Measurements from ENCODE around the gene SNX2.
A peak's percentile ranks its signal among the peaks of the same experiment; 100 is the strongest.
"Not testable (repeated sequence)": the region's sequence is repeated elsewhere in the genome, so short reads cannot be mapped to it uniquely, and the experiment has no call there.

SNX2 gene, protein sequence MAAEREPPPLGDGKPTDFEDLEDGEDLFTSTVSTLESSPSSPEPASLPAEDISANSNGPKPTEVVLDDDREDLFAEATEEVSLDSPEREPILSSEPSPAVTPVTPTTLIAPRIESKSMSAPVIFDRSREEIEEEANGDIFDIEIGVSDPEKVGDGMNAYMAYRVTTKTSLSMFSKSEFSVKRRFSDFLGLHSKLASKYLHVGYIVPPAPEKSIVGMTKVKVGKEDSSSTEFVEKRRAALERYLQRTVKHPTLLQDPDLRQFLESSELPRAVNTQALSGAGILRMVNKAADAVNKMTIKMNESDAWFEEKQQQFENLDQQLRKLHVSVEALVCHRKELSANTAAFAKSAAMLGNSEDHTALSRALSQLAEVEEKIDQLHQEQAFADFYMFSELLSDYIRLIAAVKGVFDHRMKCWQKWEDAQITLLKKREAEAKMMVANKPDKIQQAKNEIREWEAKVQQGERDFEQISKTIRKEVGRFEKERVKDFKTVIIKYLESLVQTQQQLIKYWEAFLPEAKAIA

DNA sequence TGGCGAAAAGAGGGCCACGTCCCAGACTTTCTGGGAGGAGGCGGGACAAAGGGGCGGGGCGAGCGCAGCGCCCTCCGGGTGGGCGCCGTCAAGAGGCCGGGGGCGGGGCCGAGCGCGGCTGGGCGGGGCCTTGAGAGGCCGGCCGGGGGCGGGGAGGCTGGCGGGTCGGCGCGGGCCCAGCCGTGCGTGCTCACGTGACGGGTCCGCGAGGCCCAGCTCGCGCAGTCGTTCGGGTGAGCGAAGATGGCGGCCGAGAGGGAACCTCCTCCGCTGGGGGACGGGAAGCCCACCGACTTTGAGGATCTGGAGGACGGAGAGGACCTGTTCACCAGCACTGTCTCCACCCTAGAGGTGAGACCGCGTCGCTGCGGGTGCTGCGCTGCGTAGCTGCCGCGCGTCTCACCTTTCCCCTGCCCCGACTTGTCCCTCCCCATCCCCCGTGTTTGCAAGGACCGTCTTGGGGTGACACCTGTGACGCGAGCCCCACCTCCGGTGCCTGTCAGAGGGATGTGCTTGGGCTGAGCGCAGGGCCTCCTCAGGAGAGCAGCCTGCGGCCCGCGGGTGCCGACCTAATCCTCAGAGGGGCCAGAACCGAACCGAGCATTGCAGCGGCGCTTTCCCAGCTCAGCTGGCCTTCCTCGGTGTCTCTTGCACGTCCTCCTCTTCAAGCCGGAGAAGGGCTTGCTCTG, at the start of gene SNX2:
Gene SNX2 (plus strand): TSS at position 220 of the 689 bp plus-strand sequence. CDS start 24 bp downstream, at position 244.
- peak within 1 kb of the TSS; percentile 37 for H3K27ac ChIP-seq
- DNase-seq (ENCODE audit: low read depth, low spot score): no peak

DNA sequence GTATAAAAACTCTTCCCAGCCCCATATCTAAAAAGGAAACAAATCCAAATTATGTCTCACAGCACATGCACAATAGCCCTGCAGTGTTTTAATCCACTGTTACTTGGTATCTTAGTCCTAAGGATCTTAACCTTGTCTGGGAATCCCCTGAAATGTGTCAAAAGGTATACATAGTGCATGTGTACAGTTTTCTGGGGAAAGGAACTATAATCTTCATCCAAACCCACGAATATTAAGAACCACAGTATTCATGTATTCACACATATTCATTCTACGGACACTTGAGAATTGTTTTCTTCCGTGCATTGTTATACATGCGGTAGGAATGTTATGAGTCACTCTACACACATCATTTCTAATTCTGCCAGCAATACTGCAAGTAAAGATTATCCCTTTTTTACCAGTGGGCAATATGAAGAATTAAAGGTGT, 47.8 kb upstream of the SNX2 start:
- no peak for DNase-seq (ENCODE audit: low read depth, low spot score)
- H3K27ac ChIP-seq: peak overlapping the region; percentile 11

DNA sequence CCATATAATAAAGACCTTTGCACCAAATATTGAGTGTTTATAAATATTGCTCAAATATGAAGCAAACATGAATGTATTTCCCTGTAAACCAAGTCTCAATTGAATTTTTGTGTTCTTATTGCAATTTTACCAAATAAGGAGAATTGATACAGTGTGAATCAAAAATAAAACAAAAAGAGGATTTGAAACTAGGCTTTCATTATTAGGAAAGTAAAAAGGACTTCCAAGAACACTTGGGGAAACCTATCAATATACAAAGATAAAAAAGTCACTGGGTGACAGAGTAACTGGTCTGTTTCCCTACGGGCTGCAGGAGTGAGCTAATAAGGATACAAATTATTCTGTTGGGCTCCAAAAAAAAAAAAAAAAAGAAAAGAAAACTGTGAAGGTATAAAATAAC, 44.8 kb upstream of the SNX2 start:
- no peak for DNase-seq (ENCODE audit: low read depth, low spot score)
- no peak overlapping the region for H3K27ac ChIP-seq

DNA sequence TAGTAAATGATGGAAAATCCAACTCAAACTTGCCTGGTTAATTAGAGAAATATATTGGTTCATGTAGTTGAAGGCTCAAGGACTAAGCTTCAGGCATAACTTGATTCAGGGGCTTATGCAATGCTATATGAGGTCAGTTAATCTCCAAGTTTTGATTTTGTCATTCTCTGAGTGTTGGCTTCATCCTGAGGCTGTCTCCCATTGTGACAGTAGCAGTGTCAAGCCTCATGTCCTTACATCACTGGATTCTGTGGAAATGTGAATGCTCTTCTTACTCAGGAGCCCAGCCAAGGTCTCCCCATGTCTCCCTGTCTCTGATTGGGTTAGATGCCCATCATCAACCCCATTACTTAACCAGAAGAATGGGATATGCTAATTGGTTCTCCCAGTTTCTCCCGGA, 44.4 kb upstream of the SNX2 start:
- DNase-seq (ENCODE audit: low read depth, low spot score): no peak
- no peak overlapping the region for H3K27ac ChIP-seq

DNA sequence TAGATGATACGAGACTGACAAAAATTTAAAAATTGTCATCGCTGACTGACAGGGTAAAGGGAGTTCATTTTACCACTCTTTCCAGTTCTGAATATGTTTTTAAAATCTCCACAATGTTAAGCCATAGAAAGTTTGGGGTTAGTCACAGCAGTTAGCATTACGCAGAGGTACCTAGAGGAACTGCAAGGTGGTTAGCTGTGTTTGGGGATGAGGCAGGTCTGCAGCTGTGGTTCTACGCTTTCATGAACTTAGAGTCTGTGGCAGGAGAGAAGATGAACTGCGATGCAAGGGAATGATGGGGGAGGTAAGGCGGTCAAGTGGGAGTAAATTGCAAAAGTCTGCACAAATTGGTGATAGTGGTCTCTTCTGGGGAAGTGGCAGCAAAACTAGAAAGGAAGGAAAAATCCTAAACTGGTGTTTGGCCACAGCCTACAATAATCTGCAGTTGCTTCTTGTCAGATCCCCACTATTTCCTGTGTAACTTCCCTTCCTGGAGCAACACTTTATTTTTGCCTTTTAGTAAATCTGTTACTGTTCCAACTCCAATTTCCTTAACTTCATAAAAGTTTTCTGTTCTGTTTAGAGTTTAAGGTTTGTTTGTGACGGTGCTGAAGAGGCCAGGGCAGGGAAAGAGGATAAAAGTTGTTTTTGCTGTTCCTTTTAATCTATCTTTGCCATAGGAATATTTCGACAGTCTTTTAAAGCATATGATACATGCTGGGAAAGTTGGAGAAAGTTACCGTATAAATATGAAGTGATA, 38.6 kb upstream of the SNX2 start:
- H3K27ac ChIP-seq: no peak overlapping the region
- DNase-seq (ENCODE audit: low read depth, low spot score): no peak

DNA sequence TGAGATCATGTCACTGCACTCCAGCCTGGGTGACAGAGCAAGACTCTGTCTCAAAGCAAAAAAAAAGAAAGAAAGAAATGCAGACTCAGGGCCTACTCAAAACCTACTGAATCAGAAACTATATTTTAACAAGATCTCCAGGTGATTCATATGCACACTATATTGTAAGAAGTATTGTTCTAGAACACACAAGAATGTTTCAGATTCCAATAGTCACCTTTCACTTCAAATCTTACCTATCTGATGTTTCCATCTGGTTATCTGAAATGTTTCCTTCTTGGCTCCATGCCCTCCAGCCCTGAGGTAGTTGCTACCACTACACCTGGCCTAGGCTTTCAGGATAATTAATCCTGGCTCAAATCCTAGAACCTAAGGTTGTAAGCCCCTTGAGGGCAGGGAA, 36.8 kb upstream of the SNX2 start:
- H3K27ac ChIP-seq: peak overlapping the region; percentile 29
- no peak for DNase-seq (ENCODE audit: low read depth, low spot score)

DNA sequence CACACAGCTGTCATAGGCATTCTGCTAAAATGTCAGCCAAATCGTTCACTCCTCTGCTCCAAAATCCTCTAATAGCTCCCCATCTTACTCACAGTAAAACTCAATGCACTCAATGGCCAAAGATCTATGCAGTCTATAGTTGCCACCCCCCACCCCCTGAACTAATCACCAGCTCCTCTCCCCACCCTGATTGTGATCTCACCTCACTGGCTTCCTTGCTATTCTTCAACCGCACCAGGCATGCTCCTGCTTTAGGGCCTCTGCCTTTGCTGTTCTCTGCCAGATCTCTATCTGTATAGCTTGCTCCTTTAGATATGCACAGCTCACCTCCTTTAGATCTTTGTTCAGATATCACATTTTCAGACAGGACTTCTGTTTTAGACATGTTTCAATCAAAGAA, 33.2 kb upstream of the SNX2 start:
- DNase-seq (ENCODE audit: low read depth, low spot score): no peak
- H3K27ac ChIP-seq: peak overlapping the region; percentile 8

DNA sequence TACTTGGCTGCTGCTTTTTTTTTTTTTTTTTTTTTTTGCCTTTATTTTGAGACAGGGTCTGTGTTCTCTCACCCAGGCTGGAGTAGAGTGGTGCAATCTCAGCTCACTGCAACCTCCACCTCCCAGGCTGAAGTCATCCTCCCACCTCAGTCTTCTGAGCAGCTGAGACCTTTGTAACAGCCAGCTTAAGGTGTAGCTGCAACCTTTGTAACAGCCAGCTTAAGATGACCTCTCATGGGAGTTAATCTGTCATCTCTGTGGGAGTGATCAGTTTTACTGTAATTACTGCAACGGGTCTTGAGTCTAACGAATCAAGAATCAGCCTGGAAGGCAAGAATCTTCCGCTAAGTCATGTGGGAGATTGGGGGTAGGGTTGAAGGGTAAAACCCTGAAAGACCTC, 31.6 kb upstream of the SNX2 start:
- no peak for DNase-seq (ENCODE audit: low read depth, low spot score)
- no peak overlapping the region for H3K27ac ChIP-seq

DNA sequence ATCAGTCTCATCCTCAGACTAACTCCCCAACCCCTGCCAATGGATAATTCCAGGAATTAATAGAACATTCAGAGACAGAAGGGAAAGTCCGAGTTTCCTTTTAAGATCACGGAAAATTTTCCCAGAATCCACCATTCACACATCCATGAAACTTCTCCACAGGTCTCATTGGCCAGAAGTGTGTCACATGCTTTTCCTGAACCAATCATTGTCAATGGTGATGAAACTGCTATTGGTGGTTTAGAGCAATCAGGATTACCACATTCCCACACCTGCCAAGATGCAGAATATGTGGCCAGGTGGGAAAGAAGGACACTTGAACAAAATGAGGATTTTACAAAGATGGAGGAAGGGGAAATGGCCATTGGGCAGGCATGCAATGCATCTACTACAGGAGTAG, 29.3 kb upstream of the SNX2 start:
- DNase-seq (ENCODE audit: low read depth, low spot score): no peak
- no peak overlapping the region for H3K27ac ChIP-seq

DNA sequence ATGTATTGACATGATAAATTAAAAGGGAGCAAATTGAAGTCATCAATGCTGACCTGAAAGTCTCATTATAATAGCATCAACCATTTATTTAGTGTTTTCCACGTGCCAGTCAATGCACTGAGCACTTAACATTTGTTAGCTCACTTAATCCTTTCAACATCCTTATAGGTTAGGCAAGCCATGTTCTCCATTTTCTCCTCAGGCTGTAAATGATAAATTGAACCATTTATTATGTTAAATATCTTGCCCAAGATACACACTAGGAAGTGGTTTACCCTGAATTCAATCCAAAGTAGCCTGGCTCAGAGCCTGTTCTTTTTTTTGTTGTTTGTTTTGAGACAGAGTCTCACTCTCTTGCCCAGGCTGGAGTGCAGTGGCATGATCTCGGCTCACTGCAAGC, 25.0 kb upstream of the SNX2 start:
- no peak overlapping the region for H3K27ac ChIP-seq
- DNase-seq (ENCODE audit: low read depth, low spot score): no peak

DNA sequence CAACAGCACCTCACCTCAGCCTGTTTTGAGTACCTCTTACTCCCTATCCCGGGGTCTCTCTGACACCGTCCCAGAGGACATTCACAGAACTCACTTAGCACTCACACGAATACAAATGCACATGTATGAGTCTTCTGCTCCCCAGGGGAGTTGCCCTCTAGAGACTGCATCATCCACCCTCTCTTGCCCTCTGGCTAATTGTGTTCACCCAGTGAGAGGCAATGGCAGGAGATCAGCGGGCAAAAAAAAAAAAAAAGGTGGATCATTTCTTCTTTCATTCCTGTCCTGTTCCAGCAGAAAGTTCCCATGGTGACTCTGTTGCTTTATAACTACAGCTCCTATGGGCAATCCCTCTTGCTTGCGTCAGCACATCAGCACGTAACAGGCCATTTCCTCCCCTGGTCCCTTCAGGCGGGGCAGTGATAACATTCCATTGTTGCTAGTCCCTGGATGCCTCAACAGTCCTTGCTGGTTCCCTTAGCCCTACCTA, 23.5 kb upstream of the SNX2 start:
- H3K27ac ChIP-seq: peak overlapping the region; percentile 72
- DNase-seq (ENCODE audit: low read depth, low spot score): peak; percentile 86

DNA sequence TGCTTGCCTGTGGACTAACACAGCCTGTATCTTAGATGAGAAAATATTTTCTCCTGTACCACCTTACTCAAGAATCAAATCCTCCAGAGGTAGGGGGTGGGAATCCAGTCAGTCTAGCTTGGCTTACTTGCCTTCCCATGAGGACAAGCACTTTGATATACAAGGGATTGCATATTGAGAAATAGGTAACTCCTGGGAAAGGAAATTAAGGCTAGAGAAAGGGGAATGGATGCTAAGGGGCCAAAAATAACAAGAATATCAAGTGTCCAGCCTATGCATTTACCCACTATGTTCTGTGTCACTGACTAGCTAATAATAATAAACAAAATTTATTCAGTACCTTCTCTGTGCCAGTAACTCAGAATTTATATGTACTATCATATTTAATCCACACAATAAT, 21.4 kb upstream of the SNX2 start:
- DNase-seq (ENCODE audit: low read depth, low spot score): no peak

DNA sequence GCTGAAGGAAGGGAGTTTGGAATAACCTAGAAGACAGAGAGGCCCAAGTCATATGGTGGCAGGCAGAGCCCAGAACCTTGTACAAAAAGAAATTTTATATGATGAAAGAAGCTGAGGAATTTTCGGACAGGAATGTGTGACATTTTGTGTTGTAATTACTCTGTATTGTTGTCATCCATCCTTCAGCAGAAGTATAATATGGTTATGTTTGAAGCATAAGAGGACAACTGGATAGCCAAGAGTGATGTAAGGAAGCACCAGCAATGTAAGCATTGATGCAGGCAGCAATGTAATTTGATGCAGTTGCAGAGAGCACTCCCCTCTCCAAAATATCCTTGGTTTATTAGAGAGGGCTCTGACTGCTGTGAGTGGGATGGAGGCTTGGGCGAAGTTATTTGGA, 19.1 kb upstream of the SNX2 start:
- no peak for DNase-seq (ENCODE audit: low read depth, low spot score)
- peak overlapping the region; percentile 83 for H3K27ac ChIP-seq

More for the DNA sequence above, 21.4 kb upstream of the SNX2 start:
- H3K27ac ChIP-seq: peak overlapping the region; percentile 14

DNA sequence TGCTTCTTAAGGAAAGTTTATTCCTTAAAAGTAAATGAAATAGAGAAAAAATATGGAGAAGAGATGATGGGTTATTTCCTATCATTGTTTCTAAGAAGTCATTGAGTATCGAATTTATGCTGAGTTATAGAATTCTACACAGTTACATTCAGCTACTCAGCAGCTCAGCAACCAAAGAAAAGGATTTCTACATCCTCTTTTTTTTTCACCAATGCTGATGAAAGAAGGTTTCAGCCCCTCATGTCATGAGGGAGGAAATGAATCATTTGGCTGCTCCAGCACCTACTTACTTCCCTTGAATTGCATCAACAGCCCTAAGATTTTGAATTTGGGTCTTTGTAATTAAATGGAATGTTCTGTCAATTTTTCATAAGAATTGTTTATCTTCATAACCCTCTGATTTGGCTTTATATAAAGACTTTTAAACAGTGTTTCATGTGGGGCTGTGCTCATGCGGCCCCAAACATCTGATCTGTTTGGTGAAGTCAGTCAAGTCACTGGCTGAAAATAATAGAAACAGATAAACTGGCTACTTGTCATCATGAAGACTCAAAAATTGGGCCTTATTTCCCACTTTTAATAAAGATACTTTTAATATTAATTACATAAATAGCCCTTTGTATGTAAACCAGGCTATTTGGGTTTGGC, 18.5 kb upstream of the SNX2 start:
- H3K27ac ChIP-seq: peak overlapping the region; percentile 83
- DNase-seq (ENCODE audit: low read depth, low spot score): no peak

DNA sequence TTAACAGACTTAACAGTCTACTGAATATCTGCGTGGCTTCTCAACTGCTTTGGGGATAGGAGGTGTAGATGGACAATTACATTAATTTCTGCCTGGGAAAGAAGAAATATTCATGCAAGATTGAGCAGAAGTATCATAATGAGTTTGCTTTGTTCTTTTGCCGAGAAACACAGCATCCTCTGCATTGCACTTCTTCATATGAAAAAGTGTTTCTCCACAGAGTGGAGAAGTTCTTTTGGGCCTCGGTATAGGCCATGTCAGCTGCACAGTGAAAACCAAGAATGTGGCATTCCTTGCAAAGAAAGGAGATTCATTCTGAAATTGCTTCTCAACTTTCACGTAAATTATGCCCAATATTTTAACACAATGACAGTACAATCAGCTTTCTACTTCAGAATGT, 17.6 kb upstream of the SNX2 start:
- no peak overlapping the region for H3K27ac ChIP-seq

DNA sequence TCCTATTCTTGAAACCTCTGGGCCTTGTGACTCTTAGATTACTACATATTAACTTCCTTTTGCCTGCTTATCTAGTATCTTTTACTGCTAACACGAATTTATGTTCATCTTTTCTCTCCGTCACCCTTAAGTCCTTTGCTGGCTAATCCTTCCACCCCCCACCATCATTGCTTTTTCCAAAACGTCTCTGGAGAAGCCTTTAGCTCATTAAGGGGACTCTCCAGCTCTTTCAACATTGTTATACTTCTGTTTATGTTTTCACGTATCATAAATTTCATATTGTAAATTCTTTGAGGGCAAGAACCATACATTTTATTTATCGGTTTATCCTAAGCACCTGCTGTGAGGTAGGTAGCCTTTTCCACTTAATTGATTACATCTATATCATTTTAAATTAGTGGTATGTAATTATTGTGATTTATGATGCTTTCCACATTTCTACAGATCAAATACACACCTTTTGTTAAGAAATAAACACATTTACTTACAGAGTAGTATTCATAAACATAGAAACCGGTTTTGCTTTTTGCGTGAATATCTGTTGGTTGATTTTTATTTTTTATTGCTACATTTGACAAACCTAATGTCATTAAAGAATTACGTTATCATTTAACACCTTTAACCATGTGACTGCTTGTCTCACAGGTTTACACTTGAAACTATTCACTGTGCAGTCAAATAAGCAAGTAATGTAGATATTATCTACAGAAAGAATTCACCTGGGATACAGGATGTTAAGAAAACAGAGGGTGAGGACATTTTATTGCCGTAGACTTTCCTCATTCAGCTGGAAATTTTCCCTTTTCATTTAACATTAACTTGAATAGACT, 15.4 kb upstream of the SNX2 start:
- DNase-seq (ENCODE audit: low read depth, low spot score): no peak
- H3K27ac ChIP-seq: peak overlapping the region; percentile 16

More for the DNA sequence above, 17.6 kb upstream of the SNX2 start:
- no peak for DNase-seq (ENCODE audit: low read depth, low spot score)

DNA sequence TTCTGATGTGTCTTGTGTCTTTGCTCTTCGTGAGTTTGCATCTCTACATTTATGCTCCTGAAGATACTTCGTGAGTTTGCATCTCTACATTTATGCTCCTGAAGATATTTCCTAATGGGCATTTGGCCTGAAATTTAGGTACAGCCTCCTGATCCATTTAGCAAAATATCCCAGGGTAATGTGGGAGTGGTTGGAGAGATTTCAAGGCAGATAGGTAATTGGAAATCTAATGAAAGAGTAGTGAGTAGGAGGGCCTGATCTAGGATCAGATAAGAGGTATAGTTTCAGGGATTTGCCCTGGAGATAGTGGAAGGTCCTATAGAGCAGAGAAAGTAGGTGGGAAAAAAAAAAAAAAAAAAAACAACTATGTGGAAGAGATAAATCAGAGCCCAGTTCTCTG, 14.6 kb upstream of the SNX2 start:
- no peak for DNase-seq (ENCODE audit: low read depth, low spot score)

DNA sequence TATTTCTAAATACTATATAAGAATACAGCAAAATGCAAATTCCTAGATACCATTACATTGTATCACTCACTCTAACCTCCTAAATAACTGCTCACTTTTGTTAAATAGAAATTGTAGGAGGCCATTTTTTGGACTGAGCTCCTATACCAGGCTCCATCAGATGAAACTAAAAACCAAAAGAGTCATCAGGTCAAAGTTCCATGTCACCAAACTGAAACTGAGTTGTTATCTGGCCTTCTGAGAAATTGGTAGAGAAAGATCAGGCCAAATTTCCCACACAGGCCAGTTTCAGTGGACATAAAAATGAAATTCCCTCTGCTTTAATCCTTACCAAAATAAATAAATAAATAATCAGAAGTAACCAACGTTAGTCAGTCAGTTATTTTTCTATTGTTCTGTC, 13.8 kb upstream of the SNX2 start:
- no peak for DNase-seq (ENCODE audit: low read depth, low spot score)

More for the DNA sequence above, 14.6 kb upstream of the SNX2 start:
- H3K27ac ChIP-seq: peak overlapping the region; percentile 16

DNA sequence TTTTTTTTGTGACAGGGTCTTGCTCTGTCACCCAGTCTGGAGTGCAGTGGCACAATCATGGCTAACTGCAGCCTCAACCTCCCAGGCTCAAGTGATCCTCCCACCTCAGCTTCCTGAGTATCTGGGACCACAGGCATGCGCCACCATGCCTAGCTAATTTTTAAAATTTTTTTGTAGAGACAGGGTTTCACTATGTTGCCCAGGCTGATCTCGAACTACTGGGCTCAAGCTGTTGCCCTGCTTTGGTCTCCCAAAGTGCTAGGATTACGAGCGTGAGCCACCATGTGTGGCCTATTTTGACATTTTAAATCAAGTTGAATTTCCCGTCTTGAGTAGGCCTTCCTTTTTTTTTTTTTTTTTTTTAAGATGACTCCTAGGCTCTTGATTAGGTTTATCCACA, 13.0 kb upstream of the SNX2 start:
- H3K27ac ChIP-seq: not testable (repeated sequence)

More for the DNA sequence above, 13.8 kb upstream of the SNX2 start:
- H3K27ac ChIP-seq: no peak overlapping the region

More for the DNA sequence above, 13.0 kb upstream of the SNX2 start:
- not testable (repeated sequence) for DNase-seq (ENCODE audit: low read depth, low spot score)

Data from epithelial cell of prostate (primary cell).